Cardiac fibroblast (primary cell): ENCODE results near the gene FBLL1.

Source experiments
- DNase-seq, 2 donors: peaks; one replicate each; pipeline versions ENCODE4 v3.0.0 to v3.0.0-alpha.2; 2010; ENCODE audit warnings: low read depth in 2 of 2
- H3K4me3 ChIP-seq, 2 donors: replicated peaks in 1 of 2; 1 replicate in 1 of 2; 2 replicates in 1 of 2; pipeline ENCODE4 v1.5.1; 2011; ENCODE audit warnings: low read depth in 2 of 2, low read length in 2 of 2, mild to moderate bottlenecking in 2 of 2, moderate library complexity in 1 of 2
- CTCF ChIP-seq: IDR thresholded peaks from one replicate; pipeline ENCODE4 v1.5.1; 2011; ENCODE audit warnings: low read depth, mild to moderate bottlenecking, low read length, inconsistent platforms

FBLL1 gene

GRCh38 chr5:168494057-168494555 lies 35.0 kb upstream of the FBLL1 start:
- TF ChIP-seq CTCF = no peak
- no peak for DNase-seq
- H3K4me3 ChIP-seq = no peak overlapping the region

DNA sequence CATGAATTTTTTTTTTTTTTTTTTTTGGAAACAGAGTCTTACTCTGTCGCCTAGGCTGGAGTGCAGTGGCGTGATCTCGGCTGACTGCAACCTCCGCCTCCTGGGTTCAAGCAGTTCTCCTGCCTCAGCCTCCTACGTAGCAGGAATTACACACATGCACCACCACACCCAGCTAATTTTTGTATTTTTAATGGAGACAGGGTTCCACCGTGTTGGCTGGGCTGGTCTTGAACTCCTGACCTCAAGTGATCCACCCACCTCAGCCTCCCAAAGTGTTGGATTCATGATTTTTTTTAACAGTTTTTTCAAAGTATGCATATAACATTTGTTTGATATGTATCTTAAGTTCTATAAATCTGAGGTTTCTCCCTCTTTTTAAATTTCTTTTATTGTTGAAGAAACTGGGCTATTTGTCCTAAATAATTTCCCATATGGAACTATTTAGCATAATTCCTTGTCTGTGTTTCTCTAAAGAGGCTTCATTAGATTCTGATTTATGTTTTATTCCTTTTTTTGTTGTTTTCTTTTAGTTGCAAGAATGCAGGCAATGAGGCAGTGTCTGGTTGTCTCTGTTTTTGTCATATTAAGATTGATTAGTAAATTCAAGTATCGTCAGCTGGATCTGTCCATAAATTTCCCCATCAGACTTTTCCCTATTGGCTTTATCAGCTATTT lies 26.4 kb upstream of the FBLL1 start:
- no peak for TF ChIP-seq CTCF
- H3K4me3 ChIP-seq = no peak overlapping the region

DNA sequence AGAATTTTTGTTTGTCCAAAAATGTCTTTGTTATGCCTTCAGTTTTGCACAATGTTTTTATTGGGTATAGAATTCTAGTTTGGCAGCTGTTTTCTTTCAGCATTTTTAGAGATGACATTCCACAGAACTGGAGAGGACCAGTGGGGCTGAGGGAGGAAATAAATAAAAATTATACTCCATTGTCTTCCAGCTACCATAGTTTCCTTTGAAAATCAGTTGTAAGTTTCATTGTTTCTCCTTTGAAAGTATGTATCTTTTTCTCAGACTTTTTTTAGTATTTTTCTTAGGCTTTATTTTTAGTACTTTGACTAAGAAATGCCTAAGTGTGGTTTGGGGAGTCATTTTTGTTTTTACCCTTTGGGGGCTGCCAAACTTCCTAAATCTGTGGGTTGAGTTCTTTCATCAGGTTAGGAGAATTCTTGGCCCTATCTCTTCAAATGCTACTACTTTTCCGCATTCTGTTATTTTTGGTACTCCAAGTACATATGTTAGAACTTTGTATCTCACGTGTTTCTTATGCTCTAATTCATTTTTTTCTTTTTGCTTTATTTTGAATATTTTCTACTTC lies 15.2 kb upstream of the FBLL1 start:
- H3K4me3 ChIP-seq = no peak overlapping the region
- peak in 1 of 2 donors; percentile 4 for DNase-seq
- TF ChIP-seq CTCF = no peak

More for the DNA sequence above, 26.4 kb upstream of the FBLL1 start:
- no peak for DNase-seq

DNA sequence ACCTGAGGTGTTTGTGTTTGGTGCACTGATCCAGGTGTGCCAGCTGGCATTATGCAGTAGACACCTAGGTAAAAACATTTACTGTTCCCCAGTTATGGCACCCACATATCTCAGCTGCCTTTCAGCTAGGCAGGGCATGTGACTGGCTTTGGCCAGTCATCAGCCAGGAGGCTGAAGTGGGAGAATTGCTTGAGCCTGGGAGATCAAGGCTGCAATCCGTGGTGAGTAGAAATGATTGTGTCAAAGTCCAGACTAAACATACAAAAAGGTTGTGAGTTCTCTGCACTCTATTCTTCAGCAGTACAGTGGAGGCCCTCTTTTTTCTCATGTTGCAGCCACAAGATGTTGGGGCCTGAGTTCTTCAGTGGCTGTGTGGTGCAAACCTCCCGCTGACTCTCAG lies 3.2 kb upstream of the FBLL1 start:
- H3K4me3 ChIP-seq = no peak overlapping the region
- TF ChIP-seq CTCF = no peak
- no peak for DNase-seq

- H3K4me3 ChIP-seq = no peak overlapping the region
- no peak for DNase-seq
- TF ChIP-seq CTCF = no peak
Measured at GRCh38 chr5:168527756-168528295, 1.3 kb upstream of the FBLL1 start.

DNA sequence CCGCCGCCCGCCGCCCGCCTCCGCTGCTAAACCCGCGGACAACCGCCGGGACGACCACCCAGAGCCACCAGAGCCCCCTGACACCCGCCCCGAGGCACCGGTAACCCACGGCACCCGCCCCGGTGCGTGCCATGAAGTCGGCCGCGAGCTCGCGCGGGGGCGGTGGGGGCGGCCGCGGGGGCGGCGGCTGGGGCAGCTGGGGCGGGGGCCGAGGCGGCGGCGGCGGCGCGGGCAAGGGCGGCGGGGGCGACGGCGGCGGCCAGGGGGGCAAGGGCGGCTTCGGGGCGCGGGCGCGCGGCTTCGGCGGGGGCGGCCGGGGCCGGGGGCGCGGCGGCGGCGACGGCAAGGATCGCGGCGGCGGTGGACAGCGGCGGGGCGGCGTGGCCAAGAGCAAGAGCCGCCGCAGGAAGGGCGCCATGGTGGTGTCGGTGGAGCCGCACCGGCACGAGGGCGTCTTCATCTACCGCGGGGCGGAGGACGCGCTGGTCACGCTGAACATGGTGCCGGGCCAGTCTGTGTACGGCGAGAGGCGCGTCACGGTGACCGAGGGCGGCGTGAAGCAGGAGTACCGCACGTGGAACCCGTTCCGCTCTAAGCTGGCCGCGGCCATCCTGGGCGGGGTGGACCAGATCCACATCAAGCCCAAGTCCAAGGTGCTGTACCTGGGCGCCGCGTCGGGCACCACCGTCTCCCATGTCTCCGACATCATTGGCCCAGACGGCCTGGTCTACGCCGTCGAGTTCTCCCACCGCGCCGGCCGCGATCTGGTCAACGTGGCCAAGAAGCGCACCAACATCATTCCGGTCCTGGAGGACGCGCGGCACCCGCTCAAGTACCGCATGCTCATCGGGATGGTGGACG lies 499 bp downstream of the FBLL1 start:
- H3K4me3 ChIP-seq = peak overlapping the region; percentile 24 to 45
- TF ChIP-seq CTCF = no peak
- DNase-seq = peak in 1 of 2 donors; percentile 7
